Osteoblast (primary cell): Measurements from ENCODE around the gene AARS2. TPM values are rescaled to one million over a fixed set of nuclear protein-coding genes. Genes with fewer than 3 reads are reported as not detected.

ENCODE experiments used
- DNase-seq: peaks from one replicate; pipeline ENCODE4 v3.0.0; 2011; ENCODE audit warnings: low spot score, mixed read lengths; ENCODE audit not compliant: insufficient read length; ENCODE audit errors: missing footprints
- H2AFZ ChIP-seq: 2 replicates; pipeline ENCODE4 v1.6.0; 2011; ENCODE audit warnings: mild to moderate bottlenecking, low read length
- H3K27ac ChIP-seq: 2 replicates; pipeline ENCODE4 v1.5.1; 2011; ENCODE audit warnings: mild to moderate bottlenecking, low read depth, low read length, moderate library complexity
- H3K27me3 ChIP-seq: 2 replicates; pipeline ENCODE4 v1.6.0; 2012; ENCODE audit warnings: mild to moderate bottlenecking, control low read depth, inconsistent platforms, low read length, moderate library complexity; ENCODE audit not compliant: insufficient read depth
- H3K36me3 ChIP-seq: 2 replicates; pipeline ENCODE4 v1.5.1; 2011; ENCODE audit warnings: mild to moderate bottlenecking, low read length, control low read depth, moderate library complexity; ENCODE audit not compliant: insufficient read depth
- H3K4me1 ChIP-seq: 2 replicates; pipeline ENCODE4 v1.5.1; 2011; ENCODE audit warnings: mild to moderate bottlenecking, low read length, control low read depth, moderate library complexity; ENCODE audit not compliant: insufficient read depth
- H3K4me2 ChIP-seq: 2 replicates; pipeline ENCODE4 v1.6.0; 2011; ENCODE audit warnings: mild to moderate bottlenecking, low read length; ENCODE audit not compliant: insufficient read depth
- H3K4me3 ChIP-seq: fragments of 200-600 bp; sonication (generic); 3 replicates; pipeline ENCODE4 v1.5.1; 2012; ENCODE audit warnings: mild to moderate bottlenecking, low read length, inconsistent platforms; ENCODE audit not compliant: insufficient read depth
- H3K79me2 ChIP-seq: 2 replicates; pipeline ENCODE4 v1.6.0; 2012; ENCODE audit warnings: mild to moderate bottlenecking, low read length, control low read depth, inconsistent platforms; ENCODE audit not compliant: insufficient read depth
- H3K9me3 ChIP-seq: 2 replicates; pipeline ENCODE4 v1.5.1; 2011; ENCODE audit warnings: low read depth, low read length, control low read depth
- H4K20me1 ChIP-seq: 2 replicates; pipeline ENCODE4 v1.6.0; 2012; ENCODE audit warnings: mild to moderate bottlenecking, low read length, control low read depth; ENCODE audit not compliant: insufficient read depth
- CTCF ChIP-seq: IDR thresholded peaks from 2 replicates; pipeline ENCODE4 v1.5.1; 2011; ENCODE audit warnings: mild to moderate bottlenecking, low read depth, low read length, moderate library complexity; ENCODE audit errors: extremely low read depth
- total RNA-seq: library from RNA; depleted of rRNA; stranded (reverse); fragments of >200 nt; gene quantifications from 2 replicates; pipeline ENCODE4 v1.2.3, GENCODE V29; 2012

AARS2 gene
- 6.2 and 6.5 TPM in 2 replicates for total RNA-seq

GRCh38 chr6:44312901-44313788 is at the start of gene AARS2:
Gene AARS2, minus strand, starts transcription at chr6:44313347. Its CDS starts 24 bp downstream, at chr6:44313323.
- Histone ChIP-seq H3K27me3 (peaks cover 19% of the 10 kb centered on the region), H3K27ac (peak within 1 kb of the TSS; percentile 86), H4K20me1 (peaks cover 11% of the 10 kb centered on the region)

GRCh38 chr6:44361947-44362346 is 48.8 kb upstream of the AARS2 start:
- Histone ChIP-seq H3K4me3 (no peak overlapping the region), H3K4me1 (no peaks in the 10 kb centered on the region), H2AFZ (no peak overlapping the region), H3K79me2 (no peaks in the 10 kb centered on the region), H3K27me3 (peaks cover 32% of the 10 kb centered on the region), H3K36me3 (no peaks in the 10 kb centered on the region), H4K20me1 (no peaks in the 10 kb centered on the region), H3K27ac (no peak overlapping the region), H3K4me2 (no peak overlapping the region), H3K9me3 (no peaks in the 10 kb centered on the region)
- no peak for DNase-seq
- no peak for TF ChIP-seq CTCF

More at GRCh38 chr6:44312901-44313788, at the start of gene AARS2:
- Histone ChIP-seq H3K36me3 (peaks cover 29% of the 10 kb centered on the region), H3K9me3 (no peaks in the 10 kb centered on the region), H3K4me1 (peaks cover 19% of the 10 kb centered on the region), H2AFZ (peak within 1 kb of the TSS; percentile 97), H3K4me2 (peak within 1 kb of the TSS; percentile 94), H3K79me2 (peaks cover 17% of the 10 kb centered on the region), H3K4me3 (peak within 1 kb of the TSS; percentile 94)
- TF ChIP-seq CTCF = peak; percentile 98
- DNase-seq = peak; percentile 98

- Histone ChIP-seq H4K20me1 (no peaks in the 10 kb centered on the region), H3K4me3 (no peak overlapping the region), H3K4me1 (no peaks in the 10 kb centered on the region), H3K27ac (no peak overlapping the region), H2AFZ (no peak overlapping the region), H3K27me3 (peaks cover 34% of the 10 kb centered on the region), H3K79me2 (no peaks in the 10 kb centered on the region), H3K36me3 (no peaks in the 10 kb centered on the region), H3K9me3 (no peaks in the 10 kb centered on the region), H3K4me2 (no peak overlapping the region)
- TF ChIP-seq CTCF = no peak
- no peak for DNase-seq
These were observed 46.8 kb upstream of the AARS2 start for GRCh38 chr6:44359973-44360372.

- Histone ChIP-seq H3K27ac (no peak overlapping the region), H3K4me1 (no peaks in the 10 kb centered on the region), H3K4me3 (no peak overlapping the region), H2AFZ (no peak overlapping the region), H3K27me3 (peaks cover 31% of the 10 kb centered on the region), H3K9me3 (no peaks in the 10 kb centered on the region), H3K79me2 (no peaks in the 10 kb centered on the region), H3K36me3 (no peaks in the 10 kb centered on the region), H3K4me2 (no peak overlapping the region), H4K20me1 (no peaks in the 10 kb centered on the region)
- DNase-seq = no peak
- TF ChIP-seq CTCF = no peak
These were observed 43.3 kb upstream of the AARS2 start for GRCh38 chr6:44356487-44356886.
